Ovary (tissue), 9 donors: ENCODE results near the gene NPM3. TPM values are rescaled to one million over a fixed set of nuclear protein-coding genes. Genes with fewer than 3 reads are reported as not detected.

Experiments
- DNase-seq, 5 donors: peaks; one replicate each; pipeline ENCODE4 v3.0.0-alpha.2; 2019 to 2020
- H3K27ac ChIP-seq, 2 donors: fragments of 200-600 bp; one replicate each; pipeline versions ENCODE4 v1.5.1 to v1.8.0; 2019 to 2022
- H3K27me3 ChIP-seq: fragments of 200-600 bp; one replicate; pipeline ENCODE4 v1.8.0; 2022
- H3K36me3 ChIP-seq: fragments of 200-600 bp; sonication (generic); one replicate; pipeline ENCODE4 v1.5.1; 2019
- H3K4me1 ChIP-seq: one replicate; pipeline ENCODE4 v1.8.1; 2013; ENCODE audit warnings: mild to moderate bottlenecking, moderate library complexity; ENCODE audit not compliant: insufficient read depth
- H3K4me3 ChIP-seq: fragments of 200-600 bp; sonication (generic); one replicate; pipeline ENCODE4 v1.5.1; 2017
- H3K9me3 ChIP-seq, 2 donors: fragments of 200-600 bp in 1 of 2; sonication (generic) in 1 of 2; one replicate each; pipeline versions ENCODE4 v1.5.1 to v1.8.1; 2013 to 2019; ENCODE audit warnings: mild to moderate bottlenecking in 1 of 2, moderate library complexity in 1 of 2
- EP300 ChIP-seq: sonication (generic); formaldehyde crosslinking; IDR thresholded peaks from one replicate; pipeline ENCODE4 v1.6.1; 2017; ENCODE audit warnings: antibody characterized with exemption
- POLR2A ChIP-seq: fragments of 450-650 bp; IDR thresholded peaks from one replicate; pipeline ENCODE4 v1.6.1; 2017; ENCODE audit warnings: antibody characterized with exemption, mild to moderate bottlenecking, moderate library complexity
- WGBS, 3 donors: extraction: QIAGEN DNeasy Blood & Tissue Kit in 1 of 3; methylation state at CpG; one replicate each; pipeline versions ENCODE4 v1.1.5 to v1.1.7; 2013 to 2017; 5-methylcytosine and 5-hydroxymethylcytosine counted together
- intact Hi-C, 4 donors: fragments of 100-400 bp; cut with DNase I; formaldehyde crosslinking; loops; one replicate each; pipeline versions ENCODE4 v1.11.0 to v1.15.1; 2022 to 2023
- polyA plus RNA-seq, 2 donors: library from polyadenylated mRNA; stranded (reverse); fragments of 200-250 nt in 1 of 2; fragments of 350-450 nt in 1 of 2; fragmentation: Illumina TruSeq in 1 of 2; extraction: RNeasy Lipid Tissue Mini Kit (QIAGEN cat#74804) in 1 of 2; gene quantifications; one replicate each; pipeline ENCODE4 v1.2.3, GENCODE V29; 2013 to 2014
- total RNA-seq, 7 donors: library from RNA; depleted of rRNA in 2 of 7; stranded (reverse); fragments of >200 nt in 2 of 7; fragmentation: NEBNext Ultra II Directional in 3 of 7; extraction: Animal tissue kit (Norgen Biotek cat#: 25700) in 3 of 7; gene quantifications; one replicate each; pipeline versions ENCODE4 v1.1.0 to v1.2.4, GENCODE V29; 2016 to 2023
- TF ChIP-seq, protein P1 (sequence below), 3 donors: fragments of 450-650 bp in 2 of 3; fragments of 200-600 bp in 1 of 3; IDR thresholded peaks; one replicate each; pipeline versions ENCODE4 v1.5.1 to v1.8.0; 2016 to 2022; ENCODE audit warnings: antibody characterized with exemption in 3 of 3, mild to moderate bottlenecking in 1 of 3
- donor health status: DM: no; HTN: no; CAD: no; lungs with moderate emphysema.
- donor health status: DM: no; HTN: no; CAD: no.
- donor health status: Bipolar disorder and iron deficiency.
- donor health status: DM: yes; HTN: yes; CAD: no.
- donor health status: DM: no; HTN: no; CAD: no.
- donor health status: DM: yes; HTN: yes; CAD: no.

NPM3 gene
- total and polyA plus RNA-seq, 9 donors, result 11.0 to 64.8 (median 32.1) TPM

DNA sequence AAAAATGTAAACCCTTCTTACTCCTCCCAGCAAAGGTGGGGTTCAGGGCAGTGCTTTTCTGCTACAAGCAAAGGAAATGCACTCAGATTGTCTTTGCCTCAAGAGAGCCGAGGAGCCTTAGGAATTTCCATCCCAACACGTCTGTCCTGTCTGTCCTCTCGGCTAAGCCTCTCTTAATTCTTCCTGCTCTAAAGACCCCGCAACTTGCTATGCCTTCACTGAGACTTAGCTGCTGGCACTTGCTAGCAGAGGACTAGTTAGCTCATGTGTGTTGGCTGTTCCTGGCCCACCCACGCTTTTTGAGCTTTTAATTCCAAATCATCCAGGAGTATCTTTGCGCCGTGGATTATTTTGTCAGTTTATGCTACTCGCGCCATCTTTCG, 481 bp upstream of the NPM3 start:
- peaks cover 20% of the 10 kb centered on the region for H3K4me1 ChIP-seq
- no peak overlapping the region for H3K27ac ChIP-seq
- no peak for TF ChIP-seq EP300
- TF ChIP-seq, protein P1, sequence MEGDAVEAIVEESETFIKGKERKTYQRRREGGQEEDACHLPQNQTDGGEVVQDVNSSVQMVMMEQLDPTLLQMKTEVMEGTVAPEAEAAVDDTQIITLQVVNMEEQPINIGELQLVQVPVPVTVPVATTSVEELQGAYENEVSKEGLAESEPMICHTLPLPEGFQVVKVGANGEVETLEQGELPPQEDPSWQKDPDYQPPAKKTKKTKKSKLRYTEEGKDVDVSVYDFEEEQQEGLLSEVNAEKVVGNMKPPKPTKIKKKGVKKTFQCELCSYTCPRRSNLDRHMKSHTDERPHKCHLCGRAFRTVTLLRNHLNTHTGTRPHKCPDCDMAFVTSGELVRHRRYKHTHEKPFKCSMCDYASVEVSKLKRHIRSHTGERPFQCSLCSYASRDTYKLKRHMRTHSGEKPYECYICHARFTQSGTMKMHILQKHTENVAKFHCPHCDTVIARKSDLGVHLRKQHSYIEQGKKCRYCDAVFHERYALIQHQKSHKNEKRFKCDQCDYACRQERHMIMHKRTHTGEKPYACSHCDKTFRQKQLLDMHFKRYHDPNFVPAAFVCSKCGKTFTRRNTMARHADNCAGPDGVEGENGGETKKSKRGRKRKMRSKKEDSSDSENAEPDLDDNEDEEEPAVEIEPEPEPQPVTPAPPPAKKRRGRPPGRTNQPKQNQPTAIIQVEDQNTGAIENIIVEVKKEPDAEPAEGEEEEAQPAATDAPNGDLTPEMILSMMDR (IDR thresholded peaks at IDR 0.05), result no peak
- TF ChIP-seq POLR2A, result no peak
- WGBS, 3 donors, result 22 to 35% (median 30%) methylated on average over 10 of the region's 10 CpGs
- no peak overlapping the region for H3K4me3 ChIP-seq
- DNase-seq, result peak in 1 of 5 donors; percentile 13
- no peaks in the 10 kb centered on the region for H3K27me3 ChIP-seq
- no peaks in the 10 kb centered on the region for H3K36me3 ChIP-seq
- H3K9me3 ChIP-seq, result no peaks in the 10 kb centered on the region
- intact Hi-C loops, result loop anchor here in 1 of 4 donors (10.0 kb wide), 1 partner anchor 179 kb away; no protein-coding TSS in a partner anchor

GRCh38 chr10:101781984-101782810, 1.0 kb downstream of the NPM3 start:
- H3K27ac ChIP-seq, result no peak overlapping the region
- no peaks in the 10 kb centered on the region for H3K36me3 ChIP-seq
- TF ChIP-seq POLR2A (no peak), EP300 (no peak)
- TF ChIP-seq, protein P1 (IDR thresholded peaks at IDR 0.05), result no peak
- no peak for DNase-seq
- H3K4me3 ChIP-seq, result peak overlapping the region; percentile 53
- intact Hi-C loops, result loop anchor here in 1 of 4 donors (10.0 kb wide), 1 partner anchor 177 kb away; no protein-coding TSS in a partner anchor
- H3K4me1 ChIP-seq, result peaks cover 20% of the 10 kb centered on the region
- WGBS, 3 donors, result 46 to 54% (median 46%) methylated on average over 17 of the region's 17 CpGs
- H3K9me3 ChIP-seq, result no peaks in the 10 kb centered on the region
- H3K27me3 ChIP-seq, result no peaks in the 10 kb centered on the region

DNA sequence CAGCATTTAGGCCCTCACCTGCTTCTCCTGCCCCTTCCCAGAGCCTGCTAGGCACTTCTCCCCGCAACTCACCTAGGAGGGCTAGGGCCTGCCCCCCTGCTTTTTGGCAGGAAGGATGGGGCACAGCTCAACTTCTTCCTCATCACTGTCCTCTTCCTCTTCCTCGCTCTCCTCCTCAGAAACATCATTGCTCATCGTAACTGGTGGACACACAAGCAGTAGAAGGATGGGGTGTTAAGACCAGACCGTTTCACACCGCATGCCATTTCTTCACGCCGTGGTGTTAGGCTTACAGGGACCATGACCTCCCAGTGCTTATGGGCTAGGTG, 1.6 kb downstream of the NPM3 start:
- intact Hi-C loops, result loop anchor here in 1 of 4 donors (10.0 kb wide), 1 partner anchor 177 kb away; no protein-coding TSS in a partner anchor
- Histone ChIP-seq H3K36me3 (no peaks in the 10 kb centered on the region), H3K4me3 (no peak overlapping the region), H3K27ac (no peak overlapping the region), H3K9me3 (no peaks in the 10 kb centered on the region), H3K4me1 (peaks cover 20% of the 10 kb centered on the region), H3K27me3 (no peaks in the 10 kb centered on the region)
- no peak for TF ChIP-seq POLR2A
- TF ChIP-seq EP300, result no peak
- TF ChIP-seq, protein P1 (IDR thresholded peaks at IDR 0.05), result no peak
- no peak for DNase-seq
- WGBS, 3 donors, result 77 to 85% (median 80%) methylated on average over 7 of the region's 7 CpGs

DNA sequence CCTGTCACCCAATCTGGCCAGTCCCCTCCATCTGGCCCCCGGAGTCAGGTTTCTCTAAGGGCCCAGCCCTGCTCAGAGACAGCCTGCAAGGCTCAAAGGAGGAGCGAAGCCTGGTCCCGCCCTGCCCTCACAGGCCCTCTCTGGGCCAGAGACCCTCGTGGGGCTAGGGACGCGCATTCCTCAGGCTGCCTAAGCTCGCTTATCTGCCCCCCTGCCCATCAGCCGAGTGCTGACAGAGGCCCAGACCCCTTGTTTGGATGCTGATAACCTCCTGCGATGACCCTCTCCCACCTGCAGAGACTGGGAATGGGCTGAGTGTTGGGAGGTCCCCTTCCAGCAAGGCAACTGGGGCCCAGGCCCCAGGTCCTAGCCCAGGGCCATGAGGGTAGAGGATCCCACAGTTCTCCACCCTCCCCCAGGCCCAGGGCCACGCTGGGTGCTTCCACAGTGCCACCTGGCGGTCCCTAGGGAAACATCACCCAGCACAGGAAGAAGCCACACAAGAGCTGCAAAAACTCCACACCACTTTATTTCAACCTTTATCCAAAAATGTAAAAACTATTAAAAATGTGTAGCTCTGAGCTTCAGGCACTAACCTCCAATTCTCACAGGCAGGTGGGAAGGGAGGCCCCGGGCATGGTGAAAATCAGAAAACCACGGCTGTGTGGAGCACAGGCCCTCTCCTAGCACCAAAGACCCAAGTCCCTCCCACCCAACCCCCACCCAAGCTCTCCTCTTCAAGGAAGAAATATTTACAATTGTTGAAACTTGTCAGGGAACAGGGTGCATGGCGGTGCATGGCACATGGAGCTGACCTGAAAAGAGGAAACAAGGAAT, 2.2 kb downstream of the NPM3 start:
- peaks cover 20% of the 10 kb centered on the region for H3K4me1 ChIP-seq
- 61 to 62% (median 61%) methylated on average over 14 of the region's 14 CpGs for WGBS, 3 donors
- no peak for TF ChIP-seq POLR2A
- TF ChIP-seq, protein P1 (IDR thresholded peaks at IDR 0.05), result peak in 2 of 3 donors; percentile 58 to 62
- H3K9me3 ChIP-seq, result no peaks in the 10 kb centered on the region
- H3K4me3 ChIP-seq, result no peak overlapping the region
- peak in 4 of 5 donors; percentile 48 to 71 (median 56) for DNase-seq
- intact Hi-C loops, result loop anchor here in 1 of 4 donors (10.0 kb wide), 1 partner anchor 176 kb away; no protein-coding TSS in a partner anchor
- no peak overlapping the region for H3K27ac ChIP-seq
- no peaks in the 10 kb centered on the region for H3K36me3 ChIP-seq
- no peaks in the 10 kb centered on the region for H3K27me3 ChIP-seq
